ENCODE measurements around the gene CD300LD. TPM values are rescaled to one million over a fixed set of nuclear protein-coding genes. Genes with fewer than 3 reads are reported as not detected.

The CD300LD gene
- total RNA-seq, 2 experiments from 2014 or later = not detected

GRCh38 chr17:74591503-74591902, 580 bp downstream of the CD300LD start:
- Mint-ChIP-seq H3K27me3 (peaks cover 8% of the 10 kb centered on the region), H3K36me3 (ENCODE audit: low read depth) (no peaks in the 10 kb centered on the region), H3K4me3 (no peak overlapping the region), H3K27ac (no peak overlapping the region), H3K4me1 (ENCODE audit: low read depth) (peaks cover 9% of the 10 kb centered on the region), H3K9me3 (no peaks in the 10 kb centered on the region)
- ATAC-seq (no peak), DNase-seq (no peak)
- intact Hi-C loops (cut with micrococcal nuclease) = no loop called here
- ChIA-PET CTCF (interaction anchor here (1.2 to 1.7 kb wide), 3 partner anchors 9 to 94 kb away, joined by 3 read pairs; no protein-coding TSS in a partner anchor), POLR2A (interaction anchor here (0.8 to 1.4 kb wide), 2 partner anchors 11 to 15 kb away, joined by 4 read pairs; no protein-coding TSS in a partner anchor)
- no peak for TF ChIP-seq CTCF (IDR thresholded peaks at IDR 0.05)

- Mint-ChIP-seq H3K36me3 (ENCODE audit: low read depth) (no peaks in the 10 kb centered on the region), H3K9me3 (no peaks in the 10 kb centered on the region), H3K27ac (no peak overlapping the region), H3K4me3 (no peak overlapping the region), H3K27me3 (peaks cover 1% of the 10 kb centered on the region), H3K4me1 (ENCODE audit: low read depth) (no peaks in the 10 kb centered on the region)
- ChIA-PET POLR2A (no interaction called here), CTCF (no interaction called here)
- TF ChIP-seq CTCF (IDR thresholded peaks at IDR 0.05) = no peak
- DNase-seq = no peak
- intact Hi-C loops (cut with micrococcal nuclease) = no loop called here
- no peak for ATAC-seq
Measured at GRCh38 chr17:74585711-74586110, 6.4 kb downstream of the CD300LD start.

- ChIA-PET CTCF (no interaction called here), POLR2A (no interaction called here)
- Mint-ChIP-seq H3K27me3 (no peaks in the 10 kb centered on the region), H3K9me3 (no peaks in the 10 kb centered on the region), H3K4me3 (no peak overlapping the region), H3K36me3 (ENCODE audit: low read depth) (no peaks in the 10 kb centered on the region), H3K27ac (no peak overlapping the region), H3K4me1 (ENCODE audit: low read depth) (peaks cover 6% of the 10 kb centered on the region)
- no peak for DNase-seq
- no peak for TF ChIP-seq CTCF (IDR thresholded peaks at IDR 0.05)
- intact Hi-C loops (cut with micrococcal nuclease) = no loop called here
- ATAC-seq = no peak
Measured at GRCh38 chr17:74584292-74585060, 7.6 kb downstream of the CD300LD start.

GRCh38 chr17:74582633-74583032, 9.4 kb downstream of the CD300LD start:
- no peak for TF ChIP-seq CTCF (IDR thresholded peaks at IDR 0.05)
- ATAC-seq (no peak), DNase-seq (no peak)
- CTCF ChIA-PET = interaction anchor here (1.0 kb wide), 1 partner anchor 75 kb away, joined by 3 read pairs; no protein-coding TSS in a partner anchor
- H3K27ac Mint-ChIP-seq = no peak overlapping the region
- no peaks in the 10 kb centered on the region for H3K9me3 Mint-ChIP-seq
- peaks cover 6% of the 10 kb centered on the region for H3K4me1 Mint-ChIP-seq (ENCODE audit: low read depth)
- intact Hi-C loops (cut with micrococcal nuclease) = no loop called here
- H3K27me3 Mint-ChIP-seq = no peaks in the 10 kb centered on the region
- H3K36me3 Mint-ChIP-seq (ENCODE audit: low read depth) = no peaks in the 10 kb centered on the region
- POLR2A ChIA-PET = no interaction called here
- no peak overlapping the region for H3K4me3 Mint-ChIP-seq

GRCh38 chr17:74579900-74580299, 12.2 kb downstream of the CD300LD start:
- Mint-ChIP-seq H3K36me3 (ENCODE audit: low read depth) (no peaks in the 10 kb centered on the region), H3K27ac (no peak overlapping the region), H3K4me1 (ENCODE audit: low read depth) (peaks cover 6% of the 10 kb centered on the region), H3K4me3 (no peak overlapping the region), H3K9me3 (no peaks in the 10 kb centered on the region), H3K27me3 (no peaks in the 10 kb centered on the region)
- POLR2A ChIA-PET = interaction anchor here (0.8 to 1.2 kb wide), 2 partner anchors 12 to 13 kb away, joined by 3 to 4 read pairs; partner anchors contain the start of gene CD300LD
- TF ChIP-seq CTCF (IDR thresholded peaks at IDR 0.05) = no peak
- intact Hi-C loops (cut with micrococcal nuclease) = no loop called here
- ATAC-seq (peak; percentile 27), DNase-seq (no peak)
- CTCF ChIA-PET = no interaction called here
